ENCODE data around the gene AKR1E2.

The AKR1E2 gene

DNA sequence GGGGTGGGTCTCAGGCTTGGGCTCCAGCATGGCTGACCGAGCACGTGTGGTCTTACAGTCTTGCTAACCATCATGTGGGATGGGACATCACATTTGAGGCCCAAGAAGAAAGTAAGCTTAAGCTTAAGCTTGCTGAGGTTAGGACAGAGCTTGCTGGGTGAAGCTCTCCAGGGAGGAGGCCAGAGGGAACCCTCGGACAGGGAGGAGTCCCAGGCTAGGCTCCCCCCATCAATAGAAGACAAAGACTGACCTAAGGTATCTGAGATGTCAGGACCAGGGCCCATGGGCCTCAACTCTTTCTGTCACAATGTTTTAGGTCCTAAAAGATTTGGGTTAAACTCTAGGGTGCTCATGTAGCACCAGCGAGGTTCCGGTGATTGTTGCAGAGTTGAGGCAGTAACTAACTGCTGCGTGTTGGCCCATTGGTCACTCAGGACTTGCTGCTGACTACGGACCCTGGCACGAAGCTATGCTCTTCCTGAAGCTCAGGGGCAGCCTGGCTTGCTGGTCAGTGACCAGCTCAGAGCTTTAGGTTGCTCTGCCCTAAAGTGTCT lies 10.5 kb downstream of the AKR1E2 start:
- no peaks in the 10 kb centered on the region for H3K4me1 ChIP-seq (ENCODE audit: control insufficient read depth in 1 of 2, insufficient read depth in 1 of 2, low read depth in 1 of 2, low read length in 1 of 2)
- TF ChIP-seq, protein P1, sequence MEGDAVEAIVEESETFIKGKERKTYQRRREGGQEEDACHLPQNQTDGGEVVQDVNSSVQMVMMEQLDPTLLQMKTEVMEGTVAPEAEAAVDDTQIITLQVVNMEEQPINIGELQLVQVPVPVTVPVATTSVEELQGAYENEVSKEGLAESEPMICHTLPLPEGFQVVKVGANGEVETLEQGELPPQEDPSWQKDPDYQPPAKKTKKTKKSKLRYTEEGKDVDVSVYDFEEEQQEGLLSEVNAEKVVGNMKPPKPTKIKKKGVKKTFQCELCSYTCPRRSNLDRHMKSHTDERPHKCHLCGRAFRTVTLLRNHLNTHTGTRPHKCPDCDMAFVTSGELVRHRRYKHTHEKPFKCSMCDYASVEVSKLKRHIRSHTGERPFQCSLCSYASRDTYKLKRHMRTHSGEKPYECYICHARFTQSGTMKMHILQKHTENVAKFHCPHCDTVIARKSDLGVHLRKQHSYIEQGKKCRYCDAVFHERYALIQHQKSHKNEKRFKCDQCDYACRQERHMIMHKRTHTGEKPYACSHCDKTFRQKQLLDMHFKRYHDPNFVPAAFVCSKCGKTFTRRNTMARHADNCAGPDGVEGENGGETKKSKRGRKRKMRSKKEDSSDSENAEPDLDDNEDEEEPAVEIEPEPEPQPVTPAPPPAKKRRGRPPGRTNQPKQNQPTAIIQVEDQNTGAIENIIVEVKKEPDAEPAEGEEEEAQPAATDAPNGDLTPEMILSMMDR (IDR thresholded peaks at IDR 0.05) = no peak
- no peak overlapping the region for H3K4me3 ChIP-seq (ENCODE audit: low read depth in 1 of 2, low read length in 1 of 2)
- H3K9me3 ChIP-seq = no peaks in the 10 kb centered on the region
- H3K27me3 ChIP-seq = no peaks in the 10 kb centered on the region
- H3K27ac ChIP-seq = no peak overlapping the region
- H3K36me3 ChIP-seq = no peaks in the 10 kb centered on the region

DNA sequence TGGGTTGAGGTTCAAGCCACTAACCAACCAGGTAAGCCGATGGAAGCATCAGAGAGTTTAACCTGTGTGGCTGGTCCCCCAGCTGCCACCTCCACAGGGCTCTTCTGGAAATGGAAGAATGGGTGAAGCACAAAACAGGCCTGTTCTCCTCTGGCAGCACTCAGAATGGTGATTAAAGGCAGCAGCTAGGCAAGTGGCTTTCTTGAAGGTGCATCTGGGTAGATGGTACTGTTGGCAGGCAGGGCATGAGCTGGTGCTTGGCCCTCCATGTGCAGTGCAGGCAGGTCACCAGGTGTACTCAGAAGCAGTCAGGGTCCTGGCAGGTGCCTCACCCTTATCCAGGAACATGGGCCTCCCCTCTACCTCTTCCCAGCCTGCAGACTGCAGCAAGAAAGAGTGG lies 11.5 kb downstream of the AKR1E2 start:
- TF ChIP-seq, protein P1 (IDR thresholded peaks at IDR 0.05) = no peak
- Histone ChIP-seq H3K9me3 (no peaks in the 10 kb centered on the region), H3K27ac (no peak overlapping the region)

DNA sequence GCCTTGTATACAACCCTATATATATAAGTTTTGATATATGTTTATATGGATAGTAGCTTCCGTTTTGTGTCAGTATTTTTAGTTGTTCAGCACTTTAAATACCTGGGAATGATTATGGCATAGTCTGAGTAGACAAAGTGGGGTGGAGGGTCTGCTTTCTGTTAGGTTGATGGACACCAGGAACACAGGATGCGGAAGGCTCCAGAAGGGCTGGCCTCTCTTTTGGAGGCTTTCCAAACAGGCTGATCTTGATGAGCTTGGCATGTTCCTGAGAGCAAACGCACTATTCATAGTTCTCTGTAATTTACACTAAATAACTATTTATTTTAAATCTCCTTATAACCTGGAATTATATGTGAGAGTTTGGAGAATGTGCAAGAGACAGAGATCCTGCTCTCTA lies 12.7 kb downstream of the AKR1E2 start:
- H3K36me3 ChIP-seq = no peaks in the 10 kb centered on the region
- H3K4me3 ChIP-seq (ENCODE audit: low read depth in 1 of 2, low read length in 1 of 2) = no peak overlapping the region
- no peaks in the 10 kb centered on the region for H3K27me3 ChIP-seq
- no peaks in the 10 kb centered on the region for H3K4me1 ChIP-seq (ENCODE audit: control insufficient read depth in 1 of 2, insufficient read depth in 1 of 2, low read depth in 1 of 2, low read length in 1 of 2)
- TF ChIP-seq, protein P1 (IDR thresholded peaks at IDR 0.05) = no peak
- no peak overlapping the region for H3K27ac ChIP-seq
- no peaks in the 10 kb centered on the region for H3K9me3 ChIP-seq

More for the DNA sequence above, 11.5 kb downstream of the AKR1E2 start:
- Histone ChIP-seq H3K27me3 (no peaks in the 10 kb centered on the region), H3K36me3 (no peaks in the 10 kb centered on the region), H3K4me3 (ENCODE audit: low read depth in 1 of 2, low read length in 1 of 2) (no peak overlapping the region), H3K4me1 (ENCODE audit: control insufficient read depth in 1 of 2, insufficient read depth in 1 of 2, low read depth in 1 of 2, low read length in 1 of 2) (no peaks in the 10 kb centered on the region)

DNA sequence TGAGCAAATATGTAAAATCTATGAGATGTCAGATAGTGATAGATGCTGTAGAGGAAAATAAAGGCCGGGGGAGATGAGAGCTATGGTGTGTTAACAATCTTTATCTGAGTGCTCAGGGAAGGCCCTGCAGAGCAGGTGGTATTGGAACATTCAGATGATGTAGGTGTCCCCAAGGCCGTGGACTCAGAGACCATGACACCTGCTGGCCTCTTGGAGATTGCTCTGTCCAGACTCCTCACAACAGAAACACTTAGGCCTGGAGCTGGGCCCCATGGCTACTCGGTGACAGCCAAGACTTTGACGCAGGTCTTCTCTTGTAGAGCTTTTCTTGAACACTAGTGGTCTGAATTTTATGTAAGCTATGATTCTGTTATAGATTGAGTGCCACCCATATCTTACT lies 13.3 kb downstream of the AKR1E2 start:
- Histone ChIP-seq H3K9me3 (no peaks in the 10 kb centered on the region), H3K27me3 (no peaks in the 10 kb centered on the region), H3K36me3 (no peaks in the 10 kb centered on the region), H3K4me1 (ENCODE audit: control insufficient read depth in 1 of 2, insufficient read depth in 1 of 2, low read depth in 1 of 2, low read length in 1 of 2) (no peaks in the 10 kb centered on the region), H3K4me3 (ENCODE audit: low read depth in 1 of 2, low read length in 1 of 2) (no peak overlapping the region), H3K27ac (no peak overlapping the region)
- TF ChIP-seq, protein P1 (IDR thresholded peaks at IDR 0.05) = no peak

DNA sequence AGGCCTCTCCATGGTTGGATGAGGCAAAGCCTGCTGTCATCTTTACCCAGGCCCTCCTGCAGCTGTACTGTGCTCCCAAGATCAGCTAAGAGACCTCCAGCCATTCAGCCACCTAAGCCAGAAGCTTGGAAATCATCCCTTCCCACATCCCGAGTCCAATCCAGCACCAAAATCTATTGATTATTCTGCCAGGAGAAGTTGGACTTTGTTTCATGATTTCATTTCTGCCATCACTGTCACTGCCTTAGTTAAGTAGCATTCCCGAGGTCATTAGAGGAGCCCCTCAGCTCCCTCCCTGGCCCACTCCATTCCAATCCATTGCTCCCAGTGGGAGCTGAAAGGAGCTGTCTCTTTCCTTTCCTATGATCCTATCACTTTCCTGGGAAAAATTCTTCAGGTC lies 14.1 kb downstream of the AKR1E2 start:
- no peaks in the 10 kb centered on the region for H3K27me3 ChIP-seq
- H3K4me3 ChIP-seq (ENCODE audit: low read depth in 1 of 2, low read length in 1 of 2) = no peak overlapping the region
- H3K4me1 ChIP-seq (ENCODE audit: control insufficient read depth in 1 of 2, insufficient read depth in 1 of 2, low read depth in 1 of 2, low read length in 1 of 2) = no peaks in the 10 kb centered on the region
- no peak overlapping the region for H3K27ac ChIP-seq
- no peaks in the 10 kb centered on the region for H3K9me3 ChIP-seq
- no peaks in the 10 kb centered on the region for H3K36me3 ChIP-seq
- TF ChIP-seq, protein P1 (IDR thresholded peaks at IDR 0.05) = no peak
